ENCODE measurements around the gene SLC25A3.
"Not testable (repeated sequence)": the region's sequence is repeated elsewhere in the genome, so short reads cannot be mapped to it uniquely, and the experiment has no call there.

The SLC25A3 gene

DNA sequence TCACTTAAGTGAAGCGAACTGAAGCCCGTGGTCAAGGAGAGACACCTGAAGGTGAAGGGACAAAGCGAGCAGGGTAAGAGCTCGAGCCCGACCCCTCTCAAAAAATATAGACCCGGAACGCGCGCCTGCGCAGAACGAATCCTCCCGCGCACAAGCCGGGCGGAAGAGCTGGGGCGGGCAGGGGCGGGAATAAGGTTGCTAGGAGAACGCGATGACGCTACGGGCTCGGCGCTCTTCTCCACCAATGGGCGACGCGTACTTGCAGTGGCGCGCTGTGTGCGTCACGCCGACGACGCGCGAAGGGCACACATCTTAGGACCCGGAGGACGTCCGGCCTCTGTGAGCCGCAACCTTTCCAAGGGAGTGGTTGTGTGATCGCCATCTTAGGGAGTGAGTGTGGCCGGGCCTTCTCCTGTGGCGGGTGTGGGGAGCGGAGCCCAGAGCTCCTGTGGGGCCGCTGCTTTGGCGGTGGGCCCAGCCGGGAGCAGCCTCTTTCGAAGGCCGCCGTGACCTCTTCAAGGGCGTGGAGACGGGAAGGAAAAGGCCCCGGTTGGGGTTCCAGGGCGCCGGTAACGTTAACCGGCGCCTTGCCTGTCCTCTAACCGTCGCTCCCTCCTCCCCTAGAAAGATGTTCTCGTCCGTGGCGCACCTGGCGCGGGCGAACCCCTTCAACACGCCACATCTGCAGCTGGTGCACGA is at the start of gene SLC25A3:
Gene SLC25A3, plus strand, starts transcription at position 336 of the 699 bp plus-strand sequence. Its CDS starts 293 bp downstream, at position 629.
- DNase-seq (ENCODE audit: low read depth in 2 of 2): peak; percentile 90 to 91

DNA sequence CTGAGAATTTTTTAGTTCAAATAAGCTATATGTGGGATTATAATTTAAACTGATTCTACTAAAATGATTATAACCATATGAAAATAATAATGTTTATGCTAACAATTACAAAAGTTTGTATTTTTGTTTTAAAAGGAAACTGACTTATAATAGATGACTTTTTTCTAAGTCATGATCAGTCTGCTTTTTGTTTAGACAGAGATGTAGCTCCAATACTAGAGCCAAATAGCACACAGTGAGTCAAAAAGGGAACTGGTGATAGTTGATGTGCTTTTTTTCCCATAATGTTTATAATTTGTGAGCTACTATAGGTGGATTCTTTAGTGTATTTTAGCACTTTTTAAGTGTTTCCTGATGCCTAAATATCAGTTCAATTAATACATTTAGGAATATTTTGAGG is 49.8 kb upstream of the SLC25A3 start:
- DNase-seq (ENCODE audit: low read depth in 2 of 2): no peak

DNA sequence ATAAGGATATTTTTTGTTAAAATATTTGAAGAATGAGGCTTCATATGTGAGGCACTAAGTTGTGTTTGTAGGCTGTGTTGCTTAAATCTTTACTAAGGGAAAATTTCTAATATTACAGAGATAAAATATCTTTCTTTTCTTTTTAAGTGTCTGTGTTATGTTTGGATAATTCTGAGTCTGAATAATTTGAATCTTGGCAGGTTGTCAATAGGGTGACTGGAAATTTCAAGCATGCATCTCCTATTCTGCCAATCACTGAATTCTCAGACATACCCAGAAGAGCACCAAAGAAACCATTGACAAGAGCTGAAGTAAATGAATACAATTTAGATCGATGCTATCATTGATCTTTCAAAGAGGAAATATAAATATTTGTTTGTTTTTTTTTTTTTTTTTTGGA is 48.7 kb upstream of the SLC25A3 start:
- no peak for DNase-seq (ENCODE audit: low read depth in 2 of 2)

DNA sequence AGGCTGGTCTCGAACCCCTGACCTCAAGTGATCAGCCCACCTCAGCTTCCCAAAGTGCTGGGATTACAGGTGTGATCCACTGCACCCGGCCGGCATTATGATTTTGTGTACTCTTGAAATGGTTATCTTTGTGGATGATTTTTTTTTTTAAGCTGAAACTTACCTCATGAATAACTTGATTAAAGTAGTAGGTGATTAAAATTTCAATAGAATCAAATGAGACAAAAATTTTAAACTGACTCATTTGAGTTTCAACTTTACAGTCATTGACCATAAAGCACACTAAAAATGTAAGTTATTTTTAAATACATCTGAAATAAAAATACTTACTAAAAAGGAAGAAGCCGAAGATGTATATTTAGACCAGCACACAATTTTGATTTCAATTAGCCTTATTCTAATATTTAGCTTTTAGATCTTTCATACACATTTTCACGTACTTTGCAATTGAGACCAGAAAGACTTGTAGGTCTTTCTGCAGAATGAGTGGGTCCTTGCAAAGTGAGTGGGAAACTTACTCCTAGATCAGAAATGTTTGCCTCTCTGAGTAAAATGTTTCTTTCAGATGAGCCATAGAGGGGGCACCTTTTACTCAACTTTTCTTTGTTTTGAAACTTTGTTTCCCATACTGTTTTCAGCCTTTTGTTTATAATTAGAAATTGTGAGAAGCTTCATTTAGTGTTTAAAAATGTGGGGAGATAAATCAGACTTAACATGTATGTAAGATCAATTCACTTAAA is 43.9 kb upstream of the SLC25A3 start:
- DNase-seq (ENCODE audit: low read depth in 2 of 2): no peak

DNA sequence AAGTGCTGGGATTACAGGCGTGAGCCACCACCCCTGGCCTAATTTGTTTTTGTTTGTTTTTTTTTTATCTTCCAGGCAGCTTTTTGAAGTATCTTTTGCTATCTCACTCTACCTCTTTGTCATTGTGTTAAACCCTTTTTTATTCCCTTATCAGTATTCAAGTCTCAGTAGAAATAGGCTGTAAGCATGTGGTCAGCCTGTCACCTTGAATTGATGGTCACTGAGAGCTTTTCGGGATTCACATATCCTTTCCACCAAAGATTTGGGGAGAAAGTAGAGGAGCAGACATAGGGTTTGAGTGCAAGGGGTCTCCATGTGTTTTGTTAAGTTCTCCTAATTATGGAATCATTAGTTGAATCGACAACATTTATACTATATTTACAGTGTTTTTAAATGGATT is 41.7 kb upstream of the SLC25A3 start:
- DNase-seq (ENCODE audit: low read depth in 2 of 2): no peak

DNA sequence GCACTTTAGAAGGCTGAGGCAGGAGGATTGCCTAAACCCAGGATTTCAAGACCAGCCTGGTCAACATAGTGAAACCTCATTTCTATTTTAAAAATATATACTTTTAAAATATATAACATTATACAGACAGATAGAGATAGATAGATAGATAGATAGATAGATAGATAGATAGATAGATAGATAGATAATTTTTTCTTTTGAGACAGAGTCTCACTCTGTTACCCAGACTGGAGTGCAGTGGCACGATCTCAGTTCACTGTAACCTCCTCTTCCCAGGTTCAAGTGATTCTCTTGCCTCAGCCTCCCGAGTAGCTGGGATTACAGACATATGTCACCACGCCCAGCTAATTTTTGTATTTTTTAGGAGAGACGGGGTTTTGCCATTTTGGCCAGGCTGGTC is 35.4 kb upstream of the SLC25A3 start:
- not testable (repeated sequence) for DNase-seq (ENCODE audit: low read depth in 2 of 2)

DNA sequence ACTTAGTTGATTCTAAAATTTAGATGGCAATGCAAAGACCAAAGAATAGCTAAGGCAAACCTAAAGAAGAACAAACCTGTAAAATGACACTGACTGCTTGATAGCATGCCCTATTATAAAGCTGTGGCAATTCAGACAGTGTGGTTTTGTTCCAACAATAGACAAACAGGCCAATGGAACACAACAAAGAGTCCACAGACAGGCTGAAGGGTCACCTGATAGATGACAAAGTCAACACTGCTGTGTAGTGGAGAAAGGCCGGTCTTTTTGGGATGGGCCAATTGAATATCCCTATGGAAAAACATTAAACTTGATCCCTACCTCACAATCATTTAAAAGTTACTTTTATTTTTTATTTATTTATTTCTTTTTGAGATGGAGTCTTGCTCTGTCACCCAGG is 33.8 kb upstream of the SLC25A3 start:
- no peak for DNase-seq (ENCODE audit: low read depth in 2 of 2)

DNA sequence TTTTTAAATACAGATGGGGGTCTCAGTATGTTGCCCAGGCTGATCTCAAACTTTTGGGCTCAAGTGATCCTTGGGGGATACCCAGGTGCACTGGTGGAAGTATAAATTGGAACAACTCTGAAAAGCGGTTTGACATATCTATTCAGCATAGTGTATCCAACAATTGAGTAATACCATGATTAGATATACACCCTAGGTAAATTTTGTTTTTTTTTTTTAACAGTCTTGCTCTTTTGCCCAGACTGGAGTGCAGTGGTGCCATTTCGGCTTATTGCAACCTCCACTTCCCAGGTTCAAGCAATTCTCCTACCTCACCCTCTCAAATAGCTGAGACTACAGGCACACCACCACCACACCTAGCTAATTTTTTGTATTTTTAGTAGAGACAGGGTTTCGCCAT is 31.6 kb upstream of the SLC25A3 start:
- DNase-seq (ENCODE audit: low read depth in 2 of 2): no peak

DNA sequence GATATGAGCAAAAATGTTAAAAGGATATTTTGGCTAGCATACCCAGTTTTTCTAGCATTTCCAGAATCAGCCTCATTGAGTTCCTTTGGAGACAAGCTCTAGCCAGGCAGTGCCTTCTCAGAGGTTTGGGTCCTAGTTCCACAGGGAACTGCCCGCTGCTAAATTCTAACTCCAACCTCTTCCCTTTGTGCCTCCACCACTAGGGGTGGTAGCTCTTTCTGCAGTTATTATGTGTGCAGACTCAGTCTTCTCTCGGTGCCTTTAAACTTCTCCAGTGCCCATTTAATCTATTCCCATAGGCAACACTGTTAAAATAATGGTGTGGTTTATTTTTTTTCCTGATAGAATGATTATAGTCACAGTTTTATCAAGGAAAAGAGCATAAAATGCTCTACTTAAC is 21.5 kb upstream of the SLC25A3 start:
- DNase-seq (ENCODE audit: low read depth in 2 of 2): no peak

DNA sequence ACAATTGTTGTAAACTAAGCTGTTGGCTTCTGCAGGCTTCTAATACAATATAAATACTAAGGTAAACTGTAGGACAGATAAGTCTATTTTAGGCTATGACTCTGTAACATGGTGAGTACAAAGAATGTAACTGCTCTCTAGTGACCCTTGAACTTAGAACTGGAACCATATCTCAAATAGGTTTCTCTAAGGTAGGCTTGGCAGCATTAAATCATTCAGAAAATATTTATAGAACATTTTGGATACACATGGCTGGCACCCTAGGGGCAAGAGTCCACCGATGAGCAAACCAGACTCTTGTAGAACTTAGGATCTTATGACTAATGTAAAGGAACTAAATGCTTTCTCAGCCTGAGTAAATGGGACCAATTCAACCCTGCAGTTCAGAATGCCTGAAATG is 19.4 kb upstream of the SLC25A3 start:
- no peak for DNase-seq (ENCODE audit: low read depth in 2 of 2)

DNA sequence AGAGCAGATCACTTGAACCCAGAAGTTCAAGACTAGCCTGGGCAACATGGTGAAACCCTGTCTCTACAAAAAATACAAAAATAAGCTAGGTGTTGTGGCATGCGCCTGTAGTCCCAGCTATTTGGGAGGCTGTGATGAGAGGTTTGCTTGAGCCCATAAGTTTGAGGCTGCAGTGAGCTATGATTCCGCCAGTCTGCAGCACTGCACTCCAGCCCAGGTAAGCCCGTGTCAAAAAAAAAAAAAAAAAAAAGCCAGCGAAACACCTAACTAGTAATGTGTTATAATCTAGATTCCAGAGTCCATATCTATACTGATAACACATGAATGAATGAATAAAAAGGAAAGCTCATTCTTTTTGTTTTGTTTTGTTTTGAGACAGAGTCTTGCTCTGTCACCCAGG is 18.5 kb upstream of the SLC25A3 start:
- DNase-seq (ENCODE audit: low read depth in 2 of 2): no peak

DNA sequence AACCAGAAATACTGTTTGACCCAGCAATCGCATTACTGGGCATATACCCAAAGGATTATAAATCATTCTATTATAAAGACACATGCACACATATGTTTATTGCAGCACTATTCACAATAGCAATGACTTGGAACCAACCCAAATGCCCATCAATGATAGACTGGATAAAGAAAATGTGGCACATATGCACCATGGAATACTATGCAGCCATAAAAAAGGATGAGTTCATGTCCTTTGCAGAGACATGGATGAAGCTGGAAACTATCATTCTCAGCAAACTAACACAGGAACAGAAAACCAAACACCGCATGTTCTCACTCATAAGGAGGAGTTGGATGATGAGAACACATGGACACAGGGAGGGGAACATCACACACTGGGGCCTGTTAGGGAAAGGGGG is 16.7 kb upstream of the SLC25A3 start:
- DNase-seq (ENCODE audit: low read depth in 2 of 2): not testable (repeated sequence)

DNA sequence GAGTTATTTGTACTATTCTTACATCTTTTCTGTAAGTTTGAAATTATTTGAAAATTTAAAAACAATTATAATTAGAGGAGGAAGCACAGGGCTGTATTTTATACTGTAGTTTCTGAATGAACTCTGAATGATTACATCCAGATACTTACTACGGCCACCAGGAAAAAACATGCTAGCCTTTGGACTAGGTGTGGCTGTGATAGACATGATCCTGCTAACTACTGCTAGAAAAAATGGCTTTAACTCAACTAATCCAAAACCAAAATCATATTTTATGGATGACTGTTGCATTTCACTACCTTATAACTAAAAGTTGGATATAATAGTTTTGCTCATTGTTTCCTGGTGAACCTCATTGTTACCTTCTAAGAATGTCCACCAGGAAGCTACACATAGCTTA is 15.1 kb upstream of the SLC25A3 start:
- no peak for DNase-seq (ENCODE audit: low read depth in 2 of 2)

DNA sequence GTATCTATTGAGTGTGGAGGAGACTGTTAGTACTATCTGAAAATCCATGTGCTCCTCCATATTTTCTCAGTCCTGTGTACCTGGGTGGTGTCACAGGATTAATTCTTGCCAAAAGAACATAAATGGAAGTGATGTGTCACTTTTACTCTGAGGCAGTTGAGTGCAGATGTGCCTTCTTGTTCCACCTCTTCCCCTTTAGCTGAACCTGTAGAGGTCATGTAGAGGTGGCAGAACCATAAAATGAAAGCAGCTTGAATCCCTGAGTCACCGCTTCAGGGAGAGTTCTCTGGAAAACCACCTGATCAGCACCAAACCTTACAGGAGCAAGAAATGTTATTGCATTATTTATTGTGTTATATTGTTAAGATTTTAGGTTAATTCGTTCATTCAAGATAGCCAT is 14.7 kb upstream of the SLC25A3 start:
- no peak for DNase-seq (ENCODE audit: low read depth in 2 of 2)

DNA sequence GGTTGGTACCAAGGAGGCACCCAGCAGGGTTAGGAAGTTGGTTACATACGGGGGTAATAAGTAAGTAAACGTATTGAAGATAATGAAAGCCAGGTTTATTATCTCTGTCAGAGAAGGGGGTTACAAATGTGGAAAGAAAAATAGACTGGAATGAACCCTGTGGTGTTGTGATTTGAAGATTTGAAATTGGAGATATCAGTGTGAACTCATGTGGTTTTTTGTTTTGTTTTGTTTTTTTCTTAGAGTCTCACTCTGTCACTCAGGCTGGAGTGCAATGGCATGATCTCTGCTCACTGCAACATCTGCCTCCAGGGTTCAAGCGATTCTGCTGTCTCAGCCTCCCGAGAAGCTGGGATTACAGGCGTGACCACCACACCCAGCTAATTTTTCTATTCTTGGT is 14.1 kb upstream of the SLC25A3 start:
- no peak for DNase-seq (ENCODE audit: low read depth in 2 of 2)

DNA sequence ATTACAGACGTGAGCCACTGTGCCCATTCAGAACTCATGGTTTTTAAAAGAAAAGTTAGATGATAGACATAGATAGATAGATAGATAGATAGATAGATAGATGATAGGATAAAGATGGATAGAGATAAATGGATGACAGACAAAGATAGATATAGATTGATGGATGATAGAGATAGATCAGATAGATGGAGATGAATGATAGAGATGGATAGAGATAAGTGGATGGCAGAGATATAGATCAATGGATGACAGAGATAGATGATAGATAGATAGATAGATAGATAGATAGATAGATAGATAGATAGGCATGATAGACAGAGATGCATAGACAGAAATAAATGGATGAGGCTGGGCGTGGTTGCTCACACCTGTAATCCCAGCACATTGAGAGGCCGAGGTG is 13.7 kb upstream of the SLC25A3 start:
- DNase-seq (ENCODE audit: low read depth in 2 of 2): no peak

DNA sequence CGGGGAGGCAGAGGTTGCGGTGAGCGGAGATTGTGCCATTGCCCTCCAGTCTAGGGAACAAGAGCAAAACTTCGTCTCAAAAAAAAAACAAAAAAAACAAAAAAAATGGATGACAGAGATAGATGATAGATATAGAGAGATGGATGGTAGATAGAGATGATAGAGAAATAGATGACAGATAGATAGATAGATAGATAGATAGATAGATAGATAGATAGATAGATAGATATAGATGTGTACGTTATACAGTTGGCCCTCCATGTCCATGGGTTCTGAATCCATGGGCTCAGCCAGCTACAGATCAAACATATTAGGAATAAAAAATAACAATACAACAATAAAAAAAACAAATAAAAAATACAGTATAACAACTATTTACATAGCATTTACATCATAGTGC is 12.8 kb upstream of the SLC25A3 start:
- DNase-seq (ENCODE audit: low read depth in 2 of 2): no peak

DNA sequence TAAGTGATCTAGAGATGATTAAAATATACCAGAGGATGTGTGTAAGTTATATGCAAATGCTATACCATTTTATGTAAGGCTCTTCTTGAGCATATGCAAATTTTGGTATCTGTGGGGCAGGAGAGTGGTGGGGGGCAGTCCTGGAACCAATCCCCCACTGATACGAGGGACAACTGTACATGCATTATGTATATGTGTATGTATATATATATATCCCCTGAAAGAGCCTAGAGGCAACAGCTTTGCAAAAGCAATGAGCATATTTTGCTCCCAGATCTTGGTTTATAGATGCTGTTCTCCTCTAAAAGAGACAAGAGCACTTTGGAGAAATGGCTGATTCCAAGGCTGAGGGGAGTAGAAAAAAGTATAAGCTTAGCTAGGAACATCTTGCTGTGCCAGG is 12.4 kb upstream of the SLC25A3 start:
- DNase-seq (ENCODE audit: low read depth in 2 of 2): no peak

DNA sequence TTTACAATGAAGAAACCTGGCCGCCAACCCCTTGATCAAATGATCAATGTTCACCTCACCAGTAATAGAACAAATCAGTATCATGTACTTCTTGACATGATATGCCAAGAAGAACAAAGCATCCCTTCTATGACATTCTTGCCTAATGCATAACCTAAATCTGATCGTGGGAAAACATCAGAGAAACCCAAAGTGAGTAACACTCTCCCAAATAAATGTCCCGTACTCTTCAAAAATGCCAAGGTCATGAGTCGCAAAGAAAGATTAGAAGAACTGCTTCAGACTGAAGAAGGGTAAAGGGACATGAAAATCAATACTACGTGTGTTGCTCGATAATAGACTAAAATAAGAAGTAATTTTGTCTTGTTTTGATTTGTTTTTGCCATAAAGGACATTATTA is 11.4 kb upstream of the SLC25A3 start:
- no peak for DNase-seq (ENCODE audit: low read depth in 2 of 2)

DNA sequence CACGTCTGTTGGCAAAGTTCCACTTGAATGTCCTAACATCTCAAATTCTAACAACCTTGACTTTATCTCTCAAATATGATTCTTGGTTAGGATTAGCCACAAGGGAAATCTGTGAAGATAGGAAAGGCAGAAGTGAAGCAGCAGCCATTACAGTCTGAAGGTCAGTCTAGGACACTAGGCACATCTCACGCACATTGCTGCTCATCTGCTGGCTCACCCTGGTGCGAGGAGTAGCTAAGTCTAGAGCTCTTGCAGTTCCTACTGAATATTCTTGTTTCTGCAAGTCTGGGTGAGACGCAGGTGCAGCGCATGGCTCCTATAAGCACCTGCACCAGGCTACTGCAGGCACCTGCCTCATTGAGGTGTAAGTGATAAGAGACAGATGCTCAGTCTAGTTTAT is 6.4 kb upstream of the SLC25A3 start:
- no peak for DNase-seq (ENCODE audit: low read depth in 2 of 2)

DNA sequence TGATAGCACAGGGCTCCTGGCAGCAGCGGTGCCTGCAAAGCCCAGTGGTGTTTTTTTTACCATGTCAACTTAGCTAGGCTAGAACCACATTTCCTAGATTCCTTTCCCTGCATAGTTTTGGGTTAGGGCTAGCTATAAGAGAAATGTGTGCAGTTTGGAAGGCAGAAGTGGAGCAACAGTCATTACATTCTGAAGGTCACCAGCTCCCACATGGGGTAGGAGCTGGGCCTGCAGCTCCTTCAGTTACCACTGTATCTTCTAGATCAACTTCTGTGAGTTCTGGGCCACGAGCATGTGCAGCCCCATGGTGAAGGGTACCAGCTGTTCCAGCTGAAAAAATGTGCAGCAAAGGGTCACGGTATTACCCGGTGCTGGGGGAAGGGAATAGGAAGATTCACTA is 2.3 kb upstream of the SLC25A3 start:
- no peak for DNase-seq (ENCODE audit: low read depth in 2 of 2)

DNA sequence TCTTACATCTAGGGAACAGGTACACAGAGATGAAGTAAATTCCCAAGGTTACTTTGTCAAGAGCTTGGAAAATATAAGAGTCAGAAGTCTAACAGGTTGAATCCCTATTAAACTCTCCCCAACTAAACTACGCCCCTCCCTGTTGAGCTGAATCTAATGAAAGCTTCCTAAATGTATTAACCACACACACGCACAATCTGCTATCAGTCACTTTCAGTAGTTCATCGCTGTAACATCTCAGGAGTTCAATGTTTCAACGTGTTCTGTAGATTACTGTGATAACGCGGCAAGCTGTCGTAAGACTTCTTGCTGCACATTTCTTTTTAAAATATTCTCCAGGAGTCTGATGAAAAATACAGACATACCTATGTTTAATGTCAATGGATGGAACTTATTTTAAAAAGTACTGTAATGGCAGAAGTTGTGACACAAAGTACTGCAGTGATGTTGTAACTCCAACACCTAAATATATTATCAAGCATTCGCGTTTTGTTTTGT is 612 bp upstream of the SLC25A3 start:
- no peak for DNase-seq (ENCODE audit: low read depth in 2 of 2)

DNA sequence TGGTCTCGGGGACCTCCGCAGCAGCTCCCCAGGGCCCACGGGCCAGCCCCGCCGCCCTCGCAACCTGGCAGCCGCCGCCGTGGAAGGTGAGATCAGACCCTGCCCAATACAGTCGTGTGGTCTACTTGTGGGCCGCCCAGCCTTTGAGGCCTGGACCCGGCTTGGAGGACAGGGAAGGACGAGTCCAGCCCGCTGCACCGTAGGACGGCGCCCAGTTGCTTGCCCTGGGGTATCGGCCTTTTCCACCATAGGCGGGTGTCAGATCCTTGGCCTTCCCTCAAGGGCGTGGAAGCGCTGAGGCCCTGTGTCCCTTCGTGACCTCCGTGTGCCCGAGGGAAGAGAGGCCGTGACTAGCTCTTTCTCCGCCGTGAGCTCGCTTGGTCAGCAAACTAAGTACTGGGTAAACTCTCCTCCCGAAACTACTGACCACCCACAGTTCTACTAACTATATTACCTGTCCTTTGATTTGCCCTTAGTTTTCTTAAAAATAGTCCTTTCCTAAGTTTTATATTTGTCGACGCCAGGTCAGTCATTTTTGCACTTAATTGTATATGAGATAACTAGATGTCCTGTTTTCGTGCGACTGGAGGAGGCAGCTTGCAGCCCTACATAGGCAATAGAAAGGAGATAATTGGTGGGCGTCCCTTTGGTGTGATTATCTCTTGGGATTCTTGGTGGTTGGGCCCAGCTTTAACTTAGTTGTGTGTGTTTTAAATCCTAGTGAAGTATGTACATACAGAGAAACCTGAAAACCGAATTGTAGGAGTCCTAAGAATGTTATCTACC is 757 bp downstream of the SLC25A3 start:
- DNase-seq (ENCODE audit: low read depth in 2 of 2): no peak

Data from stimulated activated CD4-positive, alpha-beta T cell treated with anti-CD3 and anti-CD28 coated beads, Interleukin-15, amount 100 ng/mL, for 48 hours (primary cell).